GM19328 (cell line): ENCODE measurements around the gene CLIP4.

Experiments
- ATAC-seq: cut with Tn5 transposase; IDR thresholded peaks from one replicate; pipeline ENCODE4 v1.9.1; 2021; ENCODE audit warnings: mild to moderate bottlenecking, moderate library complexity; ENCODE audit not compliant: unreplicated experiment

CLIP4 gene

DNA sequence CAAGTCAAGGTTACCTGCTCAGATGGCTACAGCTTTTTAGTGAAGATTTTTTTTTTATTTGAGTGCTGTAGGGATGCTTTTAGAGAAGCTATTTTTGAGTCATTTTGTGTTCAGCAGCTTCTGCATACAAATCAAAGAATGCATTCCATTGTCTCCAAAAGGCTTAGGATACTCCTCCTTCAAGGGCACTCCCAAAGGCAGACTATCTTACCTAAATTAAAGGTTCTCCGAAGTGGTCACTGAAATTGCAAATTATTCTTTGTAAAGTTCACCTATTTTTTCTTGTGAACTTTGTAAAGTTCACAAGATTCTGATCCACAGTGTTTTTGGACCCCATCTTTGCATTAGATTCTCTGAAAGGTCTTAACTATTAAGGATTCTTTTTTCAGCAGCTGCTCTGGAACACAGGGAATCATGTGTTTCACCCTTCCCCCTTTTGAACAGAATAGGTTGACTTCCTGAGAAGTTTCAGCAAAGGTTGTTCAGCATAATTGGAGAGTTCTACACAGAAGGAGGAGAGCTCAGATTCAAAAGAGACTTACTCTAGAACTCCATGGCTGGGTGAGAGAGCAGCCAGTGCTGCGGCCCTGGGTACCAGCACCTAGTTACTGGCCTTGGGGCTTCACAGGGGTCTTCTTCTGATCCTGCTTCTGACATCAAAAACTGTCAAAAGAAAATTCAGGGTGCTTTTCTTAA, 14.5 kb downstream of the CLIP4 start:
- no peak for ATAC-seq

DNA sequence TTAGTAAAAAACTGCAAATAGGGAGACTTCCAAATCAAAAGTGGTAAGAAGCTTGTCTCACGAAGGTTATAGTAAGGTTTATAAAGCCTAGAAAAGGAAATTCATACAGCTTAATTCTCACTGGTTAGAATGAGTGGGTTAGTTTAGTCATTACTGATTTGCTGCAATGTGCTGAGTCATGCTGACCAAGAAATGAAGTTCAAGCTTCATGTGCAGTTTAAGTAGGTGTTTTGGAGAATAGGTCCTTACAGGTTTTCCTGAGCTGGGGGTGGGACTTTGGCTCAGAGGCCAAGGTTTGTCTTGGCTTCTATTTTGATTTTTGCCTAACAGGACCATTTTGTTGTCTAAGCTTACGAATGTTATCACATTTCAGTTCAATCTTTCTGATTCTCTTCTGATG, 15.1 kb downstream of the CLIP4 start:
- ATAC-seq = no peak

DNA sequence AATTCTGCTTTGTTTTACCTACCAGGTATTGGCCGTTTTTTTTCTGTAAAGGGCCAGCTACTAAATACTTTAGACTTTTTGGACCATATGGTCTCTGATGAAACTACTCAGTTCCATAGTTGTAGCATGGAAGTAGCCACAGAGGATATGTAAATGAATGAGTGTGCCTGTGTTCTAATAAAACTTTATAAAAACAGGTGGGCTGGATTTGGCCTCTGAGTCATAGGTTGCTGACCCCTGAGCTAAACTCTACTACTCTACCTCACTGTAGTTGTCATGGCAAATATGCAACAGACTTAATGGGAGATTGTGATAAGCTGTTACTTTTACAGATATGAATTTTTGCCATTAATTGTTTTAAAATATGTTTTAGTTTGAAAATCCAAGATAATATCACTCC, 19.7 kb downstream of the CLIP4 start:
- no peak for ATAC-seq

DNA sequence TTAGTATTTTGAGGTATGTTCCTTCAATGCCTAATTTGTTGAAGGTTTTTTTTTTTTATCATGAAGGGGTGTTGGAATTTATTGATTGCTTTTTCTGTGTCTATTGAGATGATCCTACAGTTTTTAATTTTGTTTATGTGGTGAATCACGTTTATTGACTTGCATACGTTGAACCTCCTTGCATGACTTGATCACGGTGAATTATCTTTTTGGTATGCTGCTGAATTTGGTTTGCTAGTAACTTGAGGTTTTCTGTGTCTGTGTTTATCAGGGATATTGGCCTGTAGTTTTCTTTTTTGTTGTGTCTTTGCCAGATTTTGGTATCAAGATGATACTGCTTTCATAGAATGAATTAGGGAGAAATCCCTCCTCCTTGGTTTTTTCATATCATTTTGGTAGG, 23.9 kb downstream of the CLIP4 start:
- ATAC-seq = no peak

DNA sequence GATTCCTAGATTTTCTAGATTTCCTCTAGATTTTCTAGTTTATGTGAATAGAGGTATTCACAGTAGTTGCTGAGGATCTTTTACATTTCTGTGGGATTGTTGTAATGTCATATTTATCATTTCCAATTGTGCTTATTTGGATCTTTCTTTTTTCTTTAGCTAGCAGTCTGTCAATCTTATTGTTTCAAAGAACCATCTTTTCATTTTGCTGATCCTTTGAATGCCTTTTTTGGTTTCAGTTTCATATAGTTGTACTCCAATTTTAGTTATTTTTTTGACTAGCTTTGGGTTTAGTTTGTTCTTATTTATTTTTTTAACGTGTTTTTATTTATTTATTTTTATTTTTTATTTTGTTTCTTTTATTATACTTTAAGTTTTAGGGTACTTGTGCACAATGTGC, 24.5 kb downstream of the CLIP4 start:
- ATAC-seq = no peak

DNA sequence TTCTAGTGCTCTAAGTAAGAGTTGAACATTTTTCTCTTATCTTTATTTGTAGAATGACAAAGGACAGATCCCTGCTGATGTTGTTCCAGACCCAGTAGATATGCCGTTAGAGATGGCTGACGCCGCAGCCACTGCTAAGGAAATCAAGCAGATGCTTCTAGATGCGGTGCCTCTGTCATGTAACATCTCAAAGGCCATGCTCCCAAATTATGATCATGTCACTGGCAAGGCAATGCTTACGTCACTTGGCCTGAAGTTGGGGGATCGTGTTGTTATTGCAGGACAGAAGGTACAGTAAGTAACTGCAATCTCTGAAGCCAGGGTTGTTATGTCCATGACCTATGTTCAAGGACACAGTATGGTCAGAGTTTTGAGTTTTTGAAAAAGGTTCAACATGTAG, 28.4 kb downstream of the CLIP4 start:
- ATAC-seq = no peak

DNA sequence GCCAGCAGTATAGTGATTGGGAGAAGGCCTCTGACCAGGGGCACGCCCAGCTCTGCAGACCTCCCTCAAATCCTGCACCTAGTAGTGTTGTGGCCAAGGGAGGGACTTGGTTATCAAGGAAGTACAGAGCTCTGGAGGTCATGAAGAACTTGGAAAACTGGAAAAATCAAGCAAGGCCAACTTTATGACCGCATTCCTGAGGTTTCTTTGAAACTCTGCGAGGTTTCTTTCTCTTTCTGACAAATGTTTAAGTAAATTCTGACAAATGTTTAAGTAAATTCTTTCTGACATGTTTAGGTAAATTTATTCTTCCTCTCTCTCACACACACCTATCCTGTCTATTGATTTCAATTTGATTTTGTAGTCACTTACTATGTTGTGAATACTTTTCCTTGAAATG, 31.0 kb downstream of the CLIP4 start:
- no peak for ATAC-seq

DNA sequence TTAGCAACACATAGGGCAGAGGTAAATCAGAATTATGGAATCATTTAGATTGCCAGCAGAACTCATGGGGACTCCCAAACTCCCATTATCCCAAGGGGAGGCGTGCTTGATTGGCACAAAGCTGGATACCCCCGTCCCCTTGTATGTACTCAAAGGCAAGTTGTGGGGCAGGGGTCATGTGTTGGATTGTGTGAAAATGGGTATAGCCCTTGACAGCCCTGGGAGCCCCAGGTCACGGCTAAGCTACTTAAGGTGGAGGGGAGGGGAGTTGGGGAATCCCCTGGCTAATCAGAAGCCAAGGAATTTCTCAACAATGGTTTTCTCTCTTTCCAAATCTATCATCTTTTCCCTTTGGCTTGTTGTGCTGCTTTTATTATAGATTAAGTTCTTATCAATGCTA, 32.7 kb downstream of the CLIP4 start:
- ATAC-seq = no peak

DNA sequence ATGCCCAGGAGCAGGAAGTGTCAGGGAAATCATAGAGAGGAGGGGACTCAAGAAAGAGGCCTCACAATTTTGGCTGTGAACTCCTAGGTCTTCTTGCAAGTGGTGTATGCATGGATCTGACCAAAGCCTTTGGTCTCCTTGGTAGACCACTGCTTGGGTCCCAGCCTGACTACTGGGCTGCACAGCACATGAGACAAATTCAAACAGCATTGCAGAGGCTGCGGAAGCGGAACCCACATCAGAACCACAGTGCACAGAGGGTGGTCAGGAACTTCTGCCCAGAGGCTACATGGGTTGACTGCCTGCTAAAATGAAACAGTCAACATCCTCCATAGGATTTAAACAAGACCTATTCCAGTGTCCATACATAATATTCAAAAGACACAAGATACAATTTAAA, 39.4 kb downstream of the CLIP4 start:
- ATAC-seq = no peak

DNA sequence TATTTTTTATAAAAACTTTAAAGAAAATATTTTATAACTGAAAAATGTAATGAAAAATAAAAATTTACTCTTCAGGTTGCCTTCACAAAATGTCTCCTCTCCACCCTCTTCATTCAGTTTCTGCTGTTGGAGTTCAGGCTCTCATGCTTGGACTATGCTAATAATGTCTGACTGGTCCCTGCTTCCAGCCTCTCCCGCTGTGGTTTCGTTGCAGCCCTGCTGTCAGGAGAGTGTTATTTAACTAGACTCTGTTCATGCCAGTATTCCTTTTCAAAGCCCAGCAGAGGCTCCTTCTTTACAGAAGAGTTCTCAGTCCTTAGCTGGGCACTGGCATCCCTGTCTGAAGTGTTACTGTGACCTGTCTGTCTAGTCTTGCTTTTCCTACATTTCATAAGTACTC, 40.4 kb downstream of the CLIP4 start:
- no peak for ATAC-seq

DNA sequence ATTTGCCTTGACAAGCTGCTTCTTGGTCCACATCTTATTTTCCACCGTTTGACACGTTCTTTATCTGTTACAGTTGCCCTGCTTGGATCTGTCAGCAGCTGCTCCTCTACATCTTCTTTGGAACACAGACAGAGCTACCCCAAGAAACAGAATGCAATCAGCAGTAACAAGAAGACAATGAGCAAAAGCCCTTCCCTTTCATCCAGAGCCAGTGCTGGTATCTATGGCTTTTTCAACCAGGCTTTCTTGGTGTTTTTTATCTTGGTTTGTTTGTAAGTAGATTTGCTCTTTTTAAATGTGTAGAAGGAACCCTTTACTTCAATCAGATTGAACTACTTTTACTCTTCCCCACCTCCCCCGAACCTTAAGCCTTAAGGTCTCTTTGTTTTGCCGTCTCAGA, 41.9 kb downstream of the CLIP4 start:
- ATAC-seq = no peak

DNA sequence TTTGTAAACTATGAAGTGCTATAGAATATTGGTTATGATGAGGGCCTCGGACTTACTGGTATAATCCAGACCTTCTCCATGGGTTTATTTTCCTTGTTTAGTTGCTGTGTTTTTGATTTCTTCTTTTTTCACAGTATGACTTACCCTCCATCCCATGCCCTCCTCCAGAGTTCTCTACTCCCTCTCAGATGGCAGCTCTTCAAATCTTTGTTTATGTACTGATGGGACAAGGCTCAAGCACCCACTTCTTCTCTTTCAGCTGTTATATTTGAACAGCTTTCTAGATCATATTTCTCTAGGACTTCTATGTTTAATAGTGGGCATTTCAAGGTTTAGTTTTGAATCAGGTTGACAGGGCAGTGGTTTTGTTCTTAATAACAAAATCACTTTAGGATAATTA, 43.9 kb downstream of the CLIP4 start:
- ATAC-seq = no peak

DNA sequence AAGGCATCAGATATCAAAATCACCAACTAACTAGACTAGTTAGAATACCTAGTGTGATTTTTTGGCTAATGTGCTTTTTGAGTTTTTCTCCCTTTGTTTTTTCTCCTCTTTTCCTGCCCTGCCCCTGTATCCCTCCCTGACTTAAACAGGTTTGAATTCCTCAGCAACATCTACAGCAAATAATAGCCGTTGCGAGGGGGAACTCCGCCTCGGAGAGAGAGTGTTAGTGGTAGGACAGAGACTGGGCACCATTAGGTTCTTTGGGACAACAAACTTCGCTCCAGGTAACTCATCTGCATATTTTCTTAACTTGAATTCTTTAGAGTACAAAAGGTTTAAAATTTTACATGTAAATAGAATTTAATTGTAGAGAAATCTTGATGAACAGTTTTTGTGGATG, 45.0 kb downstream of the CLIP4 start:
- no peak for ATAC-seq

DNA sequence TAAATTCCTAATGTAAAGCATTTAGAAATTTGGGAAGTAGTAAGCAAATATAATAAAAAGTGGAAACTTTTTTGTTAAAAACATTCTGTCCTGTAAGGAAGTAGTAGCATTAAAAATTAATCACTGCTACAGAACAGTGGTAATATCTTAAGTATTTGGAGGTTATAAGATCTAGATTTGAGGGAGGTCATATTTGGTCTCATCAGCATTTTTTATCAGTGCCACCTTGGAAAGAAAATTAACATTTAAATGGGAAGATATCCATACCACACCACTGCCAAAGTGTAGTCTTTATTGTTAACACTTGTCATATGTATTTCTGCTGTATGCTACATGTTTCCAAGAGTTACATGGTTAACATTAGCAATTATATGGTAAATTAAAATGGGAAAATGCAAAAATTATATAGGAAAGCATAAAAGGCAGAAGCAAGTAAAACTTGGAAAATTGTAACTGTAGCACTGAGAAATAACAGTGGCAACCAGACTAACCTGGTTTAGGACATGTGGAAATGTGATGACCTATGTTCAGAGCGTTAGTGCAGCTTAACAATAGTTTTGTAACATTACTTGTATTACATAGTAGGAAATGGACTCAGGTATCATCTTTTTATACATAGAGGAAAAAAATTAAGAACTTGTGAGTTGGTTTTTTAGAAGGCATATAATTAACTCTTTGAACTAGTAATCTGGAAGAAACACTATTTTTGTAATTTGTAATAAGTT, 47.2 kb downstream of the CLIP4 start:
- ATAC-seq = no peak

DNA sequence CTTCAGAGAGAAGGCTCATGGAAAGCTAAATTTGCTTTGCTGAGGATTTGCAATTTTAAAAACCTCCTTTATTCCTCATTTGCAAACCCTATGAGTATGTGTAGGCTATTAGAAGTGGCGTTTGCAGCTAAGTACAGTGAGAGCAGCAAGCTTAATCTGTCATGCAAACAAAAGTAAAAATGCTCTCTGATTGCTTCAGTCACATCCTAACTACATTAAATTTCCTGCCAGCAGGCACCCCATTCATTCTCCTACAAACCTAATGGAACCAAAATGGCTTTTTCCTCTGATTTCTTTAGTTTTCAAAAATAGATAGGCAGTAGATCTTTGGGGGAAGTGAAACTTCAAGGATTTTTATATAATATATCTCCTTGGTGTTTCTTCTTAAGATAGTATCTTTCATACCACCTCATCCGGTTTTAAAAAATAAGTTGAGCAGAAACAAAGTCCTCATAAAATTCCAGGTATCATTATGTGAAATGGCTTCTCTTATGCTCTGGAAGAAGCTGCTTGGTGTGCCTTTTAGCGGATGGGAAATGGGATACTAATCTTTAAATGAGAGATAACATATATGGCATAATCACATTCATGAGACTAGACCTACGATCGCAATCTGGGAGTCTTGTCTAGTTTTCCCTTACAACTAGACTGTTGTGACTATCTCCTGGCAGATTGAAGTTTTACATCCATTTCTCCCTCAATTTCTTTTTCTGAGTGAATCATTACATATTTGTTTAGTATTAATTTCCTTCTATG, 49.1 kb downstream of the CLIP4 start:
- ATAC-seq = no peak

DNA sequence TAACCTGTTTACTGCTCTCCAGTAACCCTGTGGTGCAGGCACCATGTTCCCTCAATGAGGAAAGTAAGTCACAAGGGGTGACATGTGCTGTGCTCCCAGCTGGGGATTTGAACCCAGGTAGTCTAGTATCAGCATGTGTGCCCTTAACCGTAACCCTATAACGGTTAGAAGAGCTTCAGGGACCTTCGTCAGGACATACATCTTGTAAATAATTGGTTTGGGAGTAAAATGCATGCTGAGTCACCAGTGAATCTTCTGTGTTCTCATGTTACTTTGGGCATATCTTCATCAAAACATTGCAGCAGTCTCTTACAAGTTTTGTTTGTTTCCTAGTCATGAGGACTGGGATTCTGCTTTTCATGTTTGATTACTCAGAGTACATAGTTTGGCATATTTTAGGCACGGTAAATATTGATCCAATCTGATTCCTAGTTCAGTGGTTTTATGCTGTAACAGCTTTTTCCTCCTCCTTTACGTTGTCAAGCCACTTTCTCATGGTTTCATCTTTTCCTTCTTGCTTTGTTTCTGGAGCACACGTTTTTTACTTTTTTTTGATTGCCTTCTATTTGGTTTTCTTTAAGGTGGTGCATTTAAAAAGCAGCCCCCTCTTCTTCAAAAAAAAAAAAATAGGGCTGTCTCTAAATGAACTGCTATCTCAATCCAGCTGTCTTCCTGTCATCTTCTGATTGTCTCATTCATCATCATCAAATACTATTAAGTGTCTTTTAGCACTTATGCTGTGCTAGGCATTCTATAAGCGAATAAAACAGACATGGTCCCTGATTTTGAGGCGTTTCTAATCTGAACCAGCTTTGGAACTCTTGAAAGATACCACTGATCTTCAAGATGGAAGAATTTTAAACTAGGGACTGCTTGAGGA, 50.4 kb downstream of the CLIP4 start:
- ATAC-seq = no peak

DNA sequence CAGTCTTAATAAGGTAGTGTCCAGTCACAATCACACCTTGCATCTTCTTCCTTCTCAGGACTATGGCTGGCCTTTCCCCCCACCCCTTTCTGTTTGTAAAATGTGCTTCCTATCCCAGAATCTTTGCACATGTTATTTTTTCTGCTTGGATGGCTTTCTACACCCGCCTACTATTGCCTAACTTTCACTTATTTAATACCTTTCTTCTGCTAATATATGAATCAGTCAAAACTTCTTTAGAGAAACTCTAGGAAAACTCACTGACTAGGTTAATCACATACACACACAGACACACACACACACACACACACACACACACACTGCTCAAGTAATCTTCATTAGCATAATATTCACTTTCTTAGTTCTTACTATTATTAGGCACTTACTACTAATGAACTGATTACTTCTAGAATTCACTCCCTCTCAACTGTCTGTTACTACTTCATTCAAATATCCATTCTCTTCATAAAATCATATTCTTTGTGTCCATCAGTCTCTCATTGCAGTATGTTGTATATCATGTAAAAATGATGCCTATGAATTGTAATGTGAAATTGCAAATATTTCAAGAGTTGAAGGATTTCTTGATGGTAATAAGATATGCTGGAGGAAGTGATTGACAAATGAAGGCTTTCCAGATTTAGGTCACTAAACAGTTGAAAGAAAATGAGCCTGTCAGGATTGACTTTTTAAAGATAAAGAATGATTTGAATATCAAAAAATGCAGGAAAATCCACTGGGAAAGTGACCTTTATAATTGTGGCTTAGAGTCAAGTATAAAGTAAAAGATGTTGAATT, 51.2 kb downstream of the CLIP4 start:
- ATAC-seq = no peak

DNA sequence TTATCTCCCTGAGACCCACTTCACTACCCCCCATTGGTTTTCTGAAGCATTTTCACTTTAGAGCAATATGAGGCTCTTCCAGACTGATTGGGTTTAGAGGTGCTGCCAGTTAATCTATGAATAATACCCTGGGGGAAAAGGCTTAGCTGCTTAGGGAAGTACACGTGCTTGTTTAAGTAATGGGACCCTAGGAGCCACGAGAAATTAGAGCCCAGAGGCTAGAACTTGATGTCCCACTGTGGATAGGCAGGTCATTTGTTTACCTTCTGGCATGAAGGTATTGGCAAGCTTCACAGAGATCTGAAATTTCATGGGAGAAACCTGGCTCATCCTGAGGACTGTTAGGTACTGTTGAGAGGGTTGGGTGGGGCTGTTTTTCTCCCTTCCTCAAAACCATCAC, 59.7 kb downstream of the CLIP4 start:
- no peak for ATAC-seq

DNA sequence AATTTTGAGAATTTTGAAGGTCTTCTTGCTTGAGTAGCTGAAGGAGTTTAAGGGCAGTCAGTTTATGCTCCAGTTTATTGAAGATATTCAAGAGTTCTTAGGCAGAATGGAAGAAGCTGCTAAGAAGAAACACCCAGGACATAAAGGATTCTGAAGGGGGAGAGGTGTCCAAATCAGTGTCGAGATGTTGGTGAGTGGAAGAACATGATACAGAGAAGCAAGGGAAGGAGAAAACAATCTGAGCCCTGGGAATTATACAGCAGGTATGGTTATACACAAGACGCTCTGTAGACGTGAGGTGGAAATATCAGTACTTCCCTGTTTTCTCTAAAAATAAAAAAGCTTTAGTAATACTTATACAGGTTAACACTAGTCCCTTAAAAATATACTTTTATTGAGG, 60.1 kb downstream of the CLIP4 start:
- ATAC-seq = no peak

DNA sequence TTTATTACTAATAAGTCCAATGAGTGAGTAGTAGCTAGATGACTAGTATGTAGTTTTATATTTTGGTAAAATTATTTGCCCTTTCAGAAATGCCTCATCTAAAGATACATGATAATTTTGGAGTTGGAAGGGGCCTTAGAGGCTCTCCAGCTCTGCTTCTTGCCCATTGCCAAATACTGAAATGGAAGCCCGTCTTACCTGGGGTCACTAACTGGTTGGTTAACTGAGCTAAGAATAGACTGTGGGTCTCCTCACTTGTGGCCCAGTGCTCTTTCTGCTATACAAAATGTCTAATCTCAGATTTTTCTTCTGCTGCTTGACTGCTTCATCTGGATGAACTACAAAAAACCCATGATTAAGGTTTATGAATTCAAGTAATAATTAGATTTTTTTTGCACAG, 67.1 kb downstream of the CLIP4 start:
- ATAC-seq = no peak
